ENCODE data around the gene VRTN.

GRCh38 chr14:74368441-74368840 is 20.2 kb downstream of the VRTN start:
- no peak for TF ChIP-seq CTCF (IDR thresholded peaks at IDR 0.05)
- no peak for TF ChIP-seq POLR2A (IDR thresholded peaks at IDR 0.05)
